ENCODE data around the gene ZNF117. TPM values are rescaled to one million over a fixed set of nuclear protein-coding genes. Genes with fewer than 3 reads are reported as not detected.
"Not testable (repeated sequence)": the region's sequence is repeated elsewhere in the genome, so short reads cannot be mapped to it uniquely, and the experiment has no call there.

ZNF117 gene
- total and polyA plus RNA-seq, 9 of the 15 experiments (the other 6 are each of a cell fraction or from before 2014, with no cell fraction given), result 2.5 to 18.9 (median 14.1) TPM

- TF ChIP-seq VEZF1 (CRISPR knock-in tag; IDR thresholded peaks at IDR 0.05) (peak; percentile 65), NCOR1 (IDR thresholded peaks at IDR 0.05) (peak; percentile 92), TEAD4 (IDR thresholded peaks at IDR 0.05; ENCODE audit: low read length) (peak; percentile 91), RNF2 (IDR thresholded peaks at IDR 0.05) (peak; percentile 81), ADNP (tag; IDR thresholded peaks at IDR 0.05) (peak; percentile 35; the same call in 1 of the 2 replicates), ARID1B (IDR thresholded peaks at IDR 0.05) (peak; percentile 97), FOXM1 (IDR thresholded peaks at IDR 0.05; ENCODE audit: low read depth) (peak; percentile 62), ATF1 (tag; IDR thresholded peaks at IDR 0.05) (peak; percentile 25; the same call in 1 of the 2 replicates), STAT5A (IDR thresholded peaks at IDR 0.05; ENCODE audit: borderline replicate concordance, low read length) (peak; percentile 71), MAX (CRISPR knock-in tag; IDR thresholded peaks at IDR 0.05) (peak; percentile 65), NCOA2 (IDR thresholded peaks at IDR 0.05; ENCODE audit: partially characterized antibody in 2 of 2) (peak in 1 of 2 experiments; percentile 38), ATF3 (IDR thresholded peaks at IDR 0.05) (peak; percentile 47; the same call in 1 of the 2 replicates), HDAC2 (IDR thresholded peaks at IDR 0.05) (peak; percentile 58; the same call in 1 of the 2 replicates), POLR2AphosphoS5 (IDR thresholded peaks at IDR 0.05; ENCODE audit: control insufficient read depth, insufficient read depth, low read depth, low read length) (peak; percentile 78), CBX3 (IDR thresholded peaks at IDR 0.05; ENCODE audit: borderline replicate concordance in 1 of 2, low read length in 2 of 2) (0 out of 3 replicates have a peak, but pooled peaks of 1 of the 2 experiments have one; percentile 40), HMGN3 (IDR thresholded peaks at IDR 0.05; ENCODE audit: borderline replicate concordance, extremely low read depth, insufficient read length, low read depth, low read length) (peak; percentile 37), CREB1 (IDR thresholded peaks at IDR 0.05) (0 out of 2 replicates have a peak, but pooled peaks have one; percentile 26), ZNF175 (CRISPR knock-in tag; IDR thresholded peaks at IDR 0.05; ENCODE audit: low read depth) (peak; percentile 48; the same call in 1 of the 2 replicates), TCF3 (CRISPR knock-in tag; IDR thresholded peaks at IDR 0.05) (peak; percentile 97), ASH1L (IDR thresholded peaks at IDR 0.05; ENCODE audit: borderline replicate concordance, low read depth, partially characterized antibody) (peak; percentile 10), PML (IDR thresholded peaks at IDR 0.05; ENCODE audit: low read length) (peak; percentile 77), DMBX1 (CRISPR knock-in tag; IDR thresholded peaks at IDR 0.05; ENCODE audit: borderline replicate concordance) (peak; percentile 55; the same call in 1 of the 2 replicates), SMARCE1 (IDR thresholded peaks at IDR 0.05) (peak; percentile 93)
- not testable (repeated sequence) for TF ChIP-seq TEAD4 (CRISPR knock-in tag; IDR thresholded peaks at IDR 0.05; ENCODE audit: borderline replicate concordance); FOXM1 (CRISPR knock-in tag; IDR thresholded peaks at IDR 0.05; ENCODE audit: low read depth); ATF1 (CRISPR knock-in tag; IDR thresholded peaks at IDR 0.05); ATF3 (CRISPR knock-in tag; conservative IDR thresholded peaks at IDR 0.05); CREB1 (CRISPR knock-in tag; IDR thresholded peaks at IDR 0.05)
These were observed 46.0 kb downstream of the ZNF117 start (continued) for GRCh38 chr7:64944667-64945502.

Data from K562 (cell line).